GM23248 (cell line): ENCODE measurements around the gene INTS2.

Experiments
- EZH2 ChIP-seq: fragments of 200-600 bp; sonication (generic); IDR thresholded peaks from 2 replicates; pipeline ENCODE4 v1.6.1; 2018; ENCODE audit warnings: antibody characterized with exemption, mild to moderate bottlenecking; ENCODE audit not compliant: insufficient read depth, poor library complexity, severe bottlenecking
- EZH2phosphoT487 ChIP-seq: fragments of 200-600 bp; sonication (generic); IDR thresholded peaks from 2 replicates; pipeline ENCODE4 v1.6.1; 2018; ENCODE audit warnings: antibody characterized with exemption, moderate library complexity, mild to moderate bottlenecking, low read depth; ENCODE audit not compliant: insufficient read depth

- TF ChIP-seq EZH2 (no peak), EZH2phosphoT487 (no peak)
These were observed 65.6 kb downstream of the INTS2 start for GRCh38 chr17:61862105-61862574.
